ENCODE data around the gene CFAP300.

DNA sequence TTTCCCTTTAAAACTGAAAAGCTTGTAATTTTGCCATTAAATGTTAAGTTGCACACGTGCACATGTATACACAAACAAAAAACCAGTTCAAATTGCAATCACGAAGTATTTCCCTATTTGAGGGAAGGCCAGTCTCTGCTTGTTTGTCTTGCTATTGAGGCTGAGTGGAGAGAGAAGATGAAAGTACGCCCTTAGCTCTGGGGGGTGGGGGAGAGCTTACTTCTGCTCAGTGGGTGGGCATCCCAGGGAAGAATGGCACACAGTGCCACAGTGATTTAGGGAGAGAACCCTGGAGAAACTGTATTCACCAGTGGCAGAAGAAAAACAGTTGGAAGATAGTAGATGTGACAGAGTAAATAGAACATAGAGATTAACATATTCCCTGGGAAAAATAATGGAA is 71.7 kb downstream of the CFAP300 start:
- TF ChIP-seq, protein P1, sequence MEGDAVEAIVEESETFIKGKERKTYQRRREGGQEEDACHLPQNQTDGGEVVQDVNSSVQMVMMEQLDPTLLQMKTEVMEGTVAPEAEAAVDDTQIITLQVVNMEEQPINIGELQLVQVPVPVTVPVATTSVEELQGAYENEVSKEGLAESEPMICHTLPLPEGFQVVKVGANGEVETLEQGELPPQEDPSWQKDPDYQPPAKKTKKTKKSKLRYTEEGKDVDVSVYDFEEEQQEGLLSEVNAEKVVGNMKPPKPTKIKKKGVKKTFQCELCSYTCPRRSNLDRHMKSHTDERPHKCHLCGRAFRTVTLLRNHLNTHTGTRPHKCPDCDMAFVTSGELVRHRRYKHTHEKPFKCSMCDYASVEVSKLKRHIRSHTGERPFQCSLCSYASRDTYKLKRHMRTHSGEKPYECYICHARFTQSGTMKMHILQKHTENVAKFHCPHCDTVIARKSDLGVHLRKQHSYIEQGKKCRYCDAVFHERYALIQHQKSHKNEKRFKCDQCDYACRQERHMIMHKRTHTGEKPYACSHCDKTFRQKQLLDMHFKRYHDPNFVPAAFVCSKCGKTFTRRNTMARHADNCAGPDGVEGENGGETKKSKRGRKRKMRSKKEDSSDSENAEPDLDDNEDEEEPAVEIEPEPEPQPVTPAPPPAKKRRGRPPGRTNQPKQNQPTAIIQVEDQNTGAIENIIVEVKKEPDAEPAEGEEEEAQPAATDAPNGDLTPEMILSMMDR (conservative IDR thresholded peaks at IDR 0.05): no peak
- no peak for TF ChIP-seq ZFX (IDR thresholded peaks at IDR 0.05)
